GM23338 (cell line): ENCODE results near the gene ANKS1B. TPM values are rescaled to one million over a fixed set of nuclear protein-coding genes. Genes with fewer than 3 reads are reported as not detected.

Experiments used
- ATAC-seq: fragments of 200-7000 bp; cut with Tn5 transposase; 3 replicates; pipeline ENCODE4 v1.9.1; 2020
- DNase-seq: peaks from one replicate; pipeline ENCODE4 v3.0.0-alpha.2; 2015; ENCODE audit warnings: low spot score
- H2AFZ ChIP-seq: fragments of 200-600 bp; sonication (generic); 2 replicates; pipeline ENCODE4 v1.8.0; 2016; ENCODE audit warnings: antibody characterized with exemption, mild to moderate bottlenecking, moderate library complexity
- H3F3A ChIP-seq: fragments of 200-600 bp; sonication (generic); replicated peaks from 2 replicates; pipeline ENCODE4 v1.8.0; 2017; ENCODE audit warnings: antibody characterized with exemption, mixed run types, low read depth
- H3K27ac ChIP-seq: fragments of 200-600 bp; sonication (generic); 2 replicates; pipeline ENCODE4 v1.6.1; 2016; ENCODE audit warnings: low read depth
- H3K27me3 ChIP-seq: fragments of 200-600 bp; sonication (generic); 2 replicates; pipeline ENCODE4 v1.8.0; 2016; ENCODE audit warnings: mild to moderate bottlenecking, mixed run types, moderate library complexity; ENCODE audit not compliant: insufficient read depth
- H3K36me3 ChIP-seq: fragments of 200-600 bp; sonication (generic); 2 replicates; pipeline ENCODE4 v1.8.0; 2016; ENCODE audit warnings: mild to moderate bottlenecking; ENCODE audit not compliant: insufficient read depth
- H3K4me1 ChIP-seq: fragments of 200-600 bp; sonication (generic); 2 replicates; pipeline ENCODE4 v1.8.0; 2016; ENCODE audit warnings: mild to moderate bottlenecking, moderate library complexity; ENCODE audit not compliant: insufficient read depth
- H3K4me2 ChIP-seq: fragments of 200-600 bp; sonication (generic); 2 replicates; pipeline ENCODE4 v1.7.1; 2017; ENCODE audit warnings: mixed run types
- H3K4me3 ChIP-seq: fragments of 200-600 bp; sonication (generic); 2 replicates; pipeline ENCODE4 v1.6.1; 2016; ENCODE audit warnings: mixed run types
- H3K79me2 ChIP-seq: fragments of 200-600 bp; sonication (generic); replicated peaks from 2 replicates; pipeline ENCODE4 v1.8.0; 2017; ENCODE audit warnings: mild to moderate bottlenecking; ENCODE audit not compliant: insufficient read depth
- H3K9me2 ChIP-seq: fragments of 200-600 bp; sonication (generic); 2 replicates; pipeline ENCODE4 v1.8.0; 2017; ENCODE audit not compliant: insufficient read depth
- H4K20me1 ChIP-seq: fragments of 200-600 bp; sonication (generic); replicated peaks from 2 replicates; pipeline ENCODE4 v1.8.0; 2017; ENCODE audit warnings: mild to moderate bottlenecking; ENCODE audit not compliant: insufficient read depth
- H3K27ac Mint-ChIP-seq: 2 replicates; pipeline ENCODE4 v1.8.0; 2020; ENCODE audit warnings: inconsistent platforms, mild to moderate bottlenecking, moderate library complexity, mixed read lengths
- H3K27me3 Mint-ChIP-seq: 3 replicates; pipeline ENCODE4 v1.8.0; 2022; ENCODE audit warnings: low read depth, mild to moderate bottlenecking, moderate library complexity, mixed read lengths, inconsistent platforms; ENCODE audit not compliant: insufficient read depth, poor library complexity
- H3K36me3 Mint-ChIP-seq: 3 replicates; pipeline ENCODE4 v1.8.0; 2021; ENCODE audit warnings: low read depth, mild to moderate bottlenecking, inconsistent platforms, moderate library complexity, mixed read lengths
- H3K4me1 Mint-ChIP-seq: 3 replicates; pipeline ENCODE4 v1.8.0; 2020; ENCODE audit warnings: mild to moderate bottlenecking, inconsistent platforms, mixed read lengths
- H3K4me3 Mint-ChIP-seq: 3 replicates; pipeline ENCODE4 v1.8.0; 2021; ENCODE audit warnings: moderate library complexity, mild to moderate bottlenecking, inconsistent platforms, mixed read lengths
- H3K9me3 Mint-ChIP-seq: 3 replicates; pipeline ENCODE4 v1.8.0; 2020; ENCODE audit warnings: moderate library complexity, mild to moderate bottlenecking, inconsistent platforms, mixed read lengths
- EZH2phosphoT487 ChIP-seq: fragments of 200-600 bp; sonication (generic); IDR thresholded peaks from one replicate; pipeline ENCODE4 v1.8.1; 2018; ENCODE audit warnings: antibody characterized with exemption; ENCODE audit not compliant: unreplicated experiment
- NANOG ChIP-seq: IDR thresholded peaks from 2 replicates; pipeline ENCODE4 v1.6.1; 2016; ENCODE audit warnings: antibody characterized with exemption, borderline replicate concordance
- ZNF462 ChIP-seq: fragments of 250-450 bp; sonication (Bioruptor Pico); IDR thresholded peaks from 2 replicates; pipeline ENCODE4 v1.5.0; 2020; ENCODE audit warnings: mild to moderate bottlenecking, moderate library complexity
- polyA plus RNA-seq: library from polyadenylated mRNA; unstranded; fragments of >200 nt; fragmentation: Nextera tagmentation; extraction: Ambion mirVana; gene quantifications from 2 replicates; pipeline ENCODE4 v1.2.1, GENCODE V29; 2016
- total RNA-seq: library from RNA; depleted of rRNA; stranded (reverse); fragments of >200 nt; shearing (Covaris generic); gene quantifications from 2 replicates; pipeline ENCODE4 v1.2.3, GENCODE V29; 2014
- TF ChIP-seq, protein P1 (sequence below): IDR thresholded peaks from one replicate; pipeline ENCODE4 v1.6.1; 2018; ENCODE audit warnings: antibody characterized with exemption; ENCODE audit not compliant: unreplicated experiment

ANKS1B gene
- total and polyA plus RNA-seq, 2 experiments from 2014 or later, result 4.3 to 5.8 TPM

- no peak for TF ChIP-seq ZNF462 (CRISPR knock-in tag)
- TF ChIP-seq, protein P1, sequence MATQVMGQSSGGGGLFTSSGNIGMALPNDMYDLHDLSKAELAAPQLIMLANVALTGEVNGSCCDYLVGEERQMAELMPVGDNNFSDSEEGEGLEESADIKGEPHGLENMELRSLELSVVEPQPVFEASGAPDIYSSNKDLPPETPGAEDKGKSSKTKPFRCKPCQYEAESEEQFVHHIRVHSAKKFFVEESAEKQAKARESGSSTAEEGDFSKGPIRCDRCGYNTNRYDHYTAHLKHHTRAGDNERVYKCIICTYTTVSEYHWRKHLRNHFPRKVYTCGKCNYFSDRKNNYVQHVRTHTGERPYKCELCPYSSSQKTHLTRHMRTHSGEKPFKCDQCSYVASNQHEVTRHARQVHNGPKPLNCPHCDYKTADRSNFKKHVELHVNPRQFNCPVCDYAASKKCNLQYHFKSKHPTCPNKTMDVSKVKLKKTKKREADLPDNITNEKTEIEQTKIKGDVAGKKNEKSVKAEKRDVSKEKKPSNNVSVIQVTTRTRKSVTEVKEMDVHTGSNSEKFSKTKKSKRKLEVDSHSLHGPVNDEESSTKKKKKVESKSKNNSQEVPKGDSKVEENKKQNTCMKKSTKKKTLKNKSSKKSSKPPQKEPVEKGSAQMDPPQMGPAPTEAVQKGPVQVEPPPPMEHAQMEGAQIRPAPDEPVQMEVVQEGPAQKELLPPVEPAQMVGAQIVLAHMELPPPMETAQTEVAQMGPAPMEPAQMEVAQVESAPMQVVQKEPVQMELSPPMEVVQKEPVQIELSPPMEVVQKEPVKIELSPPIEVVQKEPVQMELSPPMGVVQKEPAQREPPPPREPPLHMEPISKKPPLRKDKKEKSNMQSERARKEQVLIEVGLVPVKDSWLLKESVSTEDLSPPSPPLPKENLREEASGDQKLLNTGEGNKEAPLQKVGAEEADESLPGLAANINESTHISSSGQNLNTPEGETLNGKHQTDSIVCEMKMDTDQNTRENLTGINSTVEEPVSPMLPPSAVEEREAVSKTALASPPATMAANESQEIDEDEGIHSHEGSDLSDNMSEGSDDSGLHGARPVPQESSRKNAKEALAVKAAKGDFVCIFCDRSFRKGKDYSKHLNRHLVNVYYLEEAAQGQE, result no peak
- TF ChIP-seq NANOG, result no peak
Measured at GRCh38 chr12:99339663-99340062, 645.1 kb downstream of the ANKS1B start (continued).

DNA sequence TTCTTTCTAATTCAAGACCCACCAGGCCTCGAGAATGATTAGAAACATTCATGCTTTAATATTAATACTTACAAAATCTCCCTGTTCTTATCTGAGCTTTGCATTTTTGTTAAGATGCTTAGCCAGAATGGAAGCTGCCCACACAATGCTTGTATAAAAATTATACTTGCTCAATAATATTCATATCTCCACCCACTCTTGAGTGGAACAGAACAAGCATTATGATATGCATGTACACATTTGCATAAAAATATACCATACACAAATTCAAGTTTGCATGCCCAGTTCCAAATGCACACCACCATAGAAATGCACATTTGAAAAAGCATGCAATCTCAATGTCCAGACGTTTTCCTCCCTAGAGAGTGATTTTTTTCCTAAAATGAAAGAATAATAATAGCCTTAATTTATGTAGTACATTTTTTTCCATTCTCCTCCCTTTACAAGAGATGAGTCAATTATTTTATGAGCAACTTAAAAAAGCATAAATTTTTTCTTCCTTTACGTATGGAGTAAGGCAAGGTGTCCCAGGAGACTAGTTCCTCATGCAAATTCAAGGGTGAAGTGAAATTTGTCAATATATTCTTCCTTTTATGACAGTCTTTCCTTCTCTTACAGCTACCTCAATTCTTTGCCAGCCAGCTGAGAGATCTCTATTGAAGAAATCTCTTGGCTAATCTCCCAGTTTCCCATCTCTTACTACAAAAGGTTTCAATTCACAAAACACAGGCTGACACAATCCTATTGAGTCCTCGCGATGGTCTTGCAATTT is 650.3 kb downstream of the ANKS1B start:
- H3K4me3 Mint-ChIP-seq, result no peak overlapping the region
- no peaks in the 10 kb centered on the region for H3K9me2 ChIP-seq
- H3K36me3 ChIP-seq, result no peaks in the 10 kb centered on the region
- no peak overlapping the region for H3K4me3 ChIP-seq
- H3F3A ChIP-seq, result no peaks in the 10 kb centered on the region
- H3K4me2 ChIP-seq, result no peak overlapping the region
- H3K4me1 Mint-ChIP-seq, result no peaks in the 10 kb centered on the region
- H3K9me3 Mint-ChIP-seq, result no peaks in the 10 kb centered on the region
- H2AFZ ChIP-seq, result no peak overlapping the region
- no peaks in the 10 kb centered on the region for H3K36me3 Mint-ChIP-seq
- H3K27me3 Mint-ChIP-seq, result no peaks in the 10 kb centered on the region
- no peaks in the 10 kb centered on the region for H3K4me1 ChIP-seq
- no peak for DNase-seq
- H3K27ac ChIP-seq, result no peak overlapping the region
- no peaks in the 10 kb centered on the region for H3K79me2 ChIP-seq
- no peak overlapping the region for H3K27ac Mint-ChIP-seq
- no peak for ATAC-seq
- H4K20me1 ChIP-seq, result no peaks in the 10 kb centered on the region
- H3K27me3 ChIP-seq, result no peaks in the 10 kb centered on the region
- TF ChIP-seq NANOG (no peak), EZH2phosphoT487 (no peak)
- TF ChIP-seq, protein P1, result no peak
